MM.1S (cell line): ENCODE results near the gene USP47.

Experiments
- CTCF ChIP-seq: fragments of 300-600 bp; sonication (generic); IDR thresholded peaks from 2 replicates; pipeline ENCODE4 v1.5.1; 2016; ENCODE audit warnings: antibody characterized with exemption, low read length, mixed read lengths
- EZH2 ChIP-seq: fragments of 300-600 bp; sonication (generic); optimal IDR thresholded peaks from 2 replicates; pipeline ENCODE3; 2017; ENCODE audit warnings: low read depth, mild to moderate bottlenecking, antibody characterized with exemption, low read length, mixed read lengths

DNA sequence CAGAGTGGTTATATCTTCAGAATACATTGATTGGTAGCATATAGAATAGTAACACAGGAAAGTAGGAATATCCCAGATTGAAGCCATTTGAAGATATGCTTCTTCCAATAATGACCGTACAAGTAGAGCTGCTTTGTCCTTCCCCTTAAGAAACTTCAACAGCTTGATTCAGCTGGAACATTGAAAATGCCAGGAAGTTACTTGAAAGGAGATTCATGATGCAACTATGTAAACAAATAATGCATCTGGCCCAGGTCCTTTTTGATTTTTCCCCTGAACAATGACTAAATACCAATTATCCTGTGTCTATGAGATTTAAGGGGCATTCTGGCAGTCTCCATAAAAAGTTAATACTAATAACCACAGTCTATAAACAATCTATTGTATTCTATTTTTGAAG is 163.7 kb downstream of the USP47 start:
- TF ChIP-seq CTCF (no peak), EZH2 (no peak)
